Body of pancreas (tissue), 4 donors: ENCODE measurements around the gene ZP4. TPM values are rescaled to one million over a fixed set of nuclear protein-coding genes. Genes with fewer than 3 reads are reported as not detected.

Experiments
- ATAC-seq: fragments of 150-250 bp; one replicate; pipeline ENCODE4 v1.9.1; 2016
- DNase-seq, 4 donors: peaks; one replicate each; pipeline ENCODE4 v3.0.0-alpha.2; 2019
- H3K27ac ChIP-seq, 4 donors: fragments of 200-600 bp; sonication (generic); 1 replicate in 3 of 4; 2 replicates in 1 of 4; pipeline versions ENCODE4 v1.5.1 to v1.6.1; 2016 to 2019; ENCODE audit warnings: mild to moderate bottlenecking in 1 of 4, mixed read lengths in 1 of 4, moderate library complexity in 1 of 4
- H3K27me3 ChIP-seq, 2 donors: fragments of 200-600 bp; sonication (generic); one replicate each; pipeline ENCODE4 v1.6.0; 2016; ENCODE audit warnings: mild to moderate bottlenecking in 1 of 2
- H3K36me3 ChIP-seq, 2 donors: fragments of 200-600 bp; sonication (generic); replicated peaks in 1 of 2; 2 replicates each; pipeline ENCODE4 v1.5.1; 2016; ENCODE audit warnings: low read depth in 2 of 2; ENCODE audit not compliant: insufficient read depth in 1 of 2
- H3K4me1 ChIP-seq: fragments of 200-600 bp; sonication (generic); one replicate; pipeline ENCODE4 v1.6.0; 2016
- H3K4me3 ChIP-seq, 2 donors: fragments of 200-600 bp; sonication (generic); 1 replicate in 1 of 2; 2 replicates in 1 of 2; pipeline ENCODE4 v1.5.1; 2016 to 2019
- H3K9me3 ChIP-seq, 3 donors: fragments of 200-600 bp; sonication (generic); 1 replicate in 2 of 3; 2 replicates in 1 of 3; pipeline ENCODE4 v1.5.1; 2016
- POLR2A ChIP-seq, 3 donors: fragments of 450-650 bp; IDR thresholded peaks; one replicate each; pipeline ENCODE4 v1.6.1; 2016; ENCODE audit warnings: antibody characterized with exemption in 3 of 3, mild to moderate bottlenecking in 2 of 3
- WGBS, 2 donors: methylation state at CpG; one replicate each; pipeline ENCODE4 v1.1.5; 2017; 5-methylcytosine and 5-hydroxymethylcytosine counted together
- intact Hi-C: fragments of 100-400 bp; cut with DNase I; formaldehyde crosslinking; loops from one replicate; pipeline ENCODE4 v1.15.1; 2023
- total RNA-seq, 2 donors: library from RNA; depleted of rRNA; stranded (reverse); fragments of >200 nt; gene quantifications; one replicate each; pipeline ENCODE4 v1.1.0, GENCODE V29; 2016
- TF ChIP-seq, protein P1 (sequence below), 7 experiments: fragments of 450-650 bp in 4 of 7; fragments of 200-600 bp in 3 of 7; sonication (generic) in 3 of 7; IDR thresholded peaks; one replicate each; pipeline ENCODE4 v1.5.1; 2016 to 2019; ENCODE audit warnings: antibody characterized with exemption in 7 of 7

ZP4 gene
- total RNA-seq, 2 donors from 2014 or later: not detected

DNA sequence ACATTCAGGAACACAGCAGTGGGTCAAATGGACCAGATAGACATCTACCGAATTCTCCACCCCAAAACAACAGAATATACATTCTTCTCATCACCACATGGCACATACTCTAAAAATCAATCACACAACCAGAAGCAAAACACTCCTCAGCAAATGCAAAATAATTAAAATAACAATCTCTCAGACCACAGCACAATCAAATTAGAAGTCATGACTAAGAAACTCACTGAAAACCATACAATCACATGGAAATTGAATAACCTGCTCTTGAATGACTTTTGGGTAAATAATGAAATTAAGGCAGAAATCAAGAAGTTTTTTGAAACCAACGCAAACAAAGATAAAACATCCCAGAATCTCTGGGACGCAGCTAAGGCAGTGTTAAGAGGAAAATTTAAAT is 49.2 kb downstream of the ZP4 start:
- Histone ChIP-seq H3K4me1 (no peaks in the 10 kb centered on the region), H3K27ac (no peak overlapping the region), H3K4me3 (no peak overlapping the region), H3K9me3 (no peaks in the 10 kb centered on the region), H3K36me3 (no peaks in the 10 kb centered on the region), H3K27me3 (no peaks in the 10 kb centered on the region)
- no peak for TF ChIP-seq POLR2A (IDR thresholded peaks at IDR 0.05)
- TF ChIP-seq, protein P1, sequence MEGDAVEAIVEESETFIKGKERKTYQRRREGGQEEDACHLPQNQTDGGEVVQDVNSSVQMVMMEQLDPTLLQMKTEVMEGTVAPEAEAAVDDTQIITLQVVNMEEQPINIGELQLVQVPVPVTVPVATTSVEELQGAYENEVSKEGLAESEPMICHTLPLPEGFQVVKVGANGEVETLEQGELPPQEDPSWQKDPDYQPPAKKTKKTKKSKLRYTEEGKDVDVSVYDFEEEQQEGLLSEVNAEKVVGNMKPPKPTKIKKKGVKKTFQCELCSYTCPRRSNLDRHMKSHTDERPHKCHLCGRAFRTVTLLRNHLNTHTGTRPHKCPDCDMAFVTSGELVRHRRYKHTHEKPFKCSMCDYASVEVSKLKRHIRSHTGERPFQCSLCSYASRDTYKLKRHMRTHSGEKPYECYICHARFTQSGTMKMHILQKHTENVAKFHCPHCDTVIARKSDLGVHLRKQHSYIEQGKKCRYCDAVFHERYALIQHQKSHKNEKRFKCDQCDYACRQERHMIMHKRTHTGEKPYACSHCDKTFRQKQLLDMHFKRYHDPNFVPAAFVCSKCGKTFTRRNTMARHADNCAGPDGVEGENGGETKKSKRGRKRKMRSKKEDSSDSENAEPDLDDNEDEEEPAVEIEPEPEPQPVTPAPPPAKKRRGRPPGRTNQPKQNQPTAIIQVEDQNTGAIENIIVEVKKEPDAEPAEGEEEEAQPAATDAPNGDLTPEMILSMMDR (IDR thresholded peaks at IDR 0.05): no peak
- DNase-seq (no peak), ATAC-seq (no peak)
- 38 to 40% methylated on average over 3 of the region's 3 CpGs for WGBS, 2 donors
- intact Hi-C loops: no loop called here

GRCh38 chr1:237838904-237839534 is 51.7 kb downstream of the ZP4 start:
- DNase-seq: no peak
- no peak for ATAC-seq
- H3K4me1 ChIP-seq: no peaks in the 10 kb centered on the region
- no peak for TF ChIP-seq POLR2A (IDR thresholded peaks at IDR 0.05)
- TF ChIP-seq, protein P1 (IDR thresholded peaks at IDR 0.05): no peak
- intact Hi-C loops: no loop called here
- no peaks in the 10 kb centered on the region for H3K36me3 ChIP-seq
- 84 to 94% methylated on average over 3 to 6 of the region's 6 CpGs for WGBS, 2 donors
- no peaks in the 10 kb centered on the region for H3K9me3 ChIP-seq
- no peaks in the 10 kb centered on the region for H3K27me3 ChIP-seq
- no peak overlapping the region for H3K27ac ChIP-seq
- H3K4me3 ChIP-seq: no peak overlapping the region

DNA sequence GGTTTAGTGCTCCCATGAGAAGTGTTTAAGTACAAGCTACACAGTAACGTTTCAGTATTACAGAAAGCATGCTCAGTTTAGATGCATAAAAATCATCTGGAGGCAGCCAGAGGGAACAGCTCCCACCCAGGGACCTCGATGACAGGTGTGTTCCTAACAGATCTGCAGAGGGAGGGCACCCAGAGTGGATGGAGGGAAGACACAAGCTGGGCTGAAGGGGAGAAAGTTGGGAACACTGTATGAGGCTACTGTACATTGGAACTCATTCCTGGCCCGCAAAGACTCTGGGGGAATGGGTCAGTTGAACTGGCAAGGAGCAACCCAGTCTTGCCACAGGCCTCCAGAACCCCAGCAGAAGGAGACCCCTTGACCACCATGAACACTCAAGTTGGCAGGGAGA is 52.4 kb downstream of the ZP4 start:
- no peaks in the 10 kb centered on the region for H3K36me3 ChIP-seq
- no peak overlapping the region for H3K27ac ChIP-seq
- intact Hi-C loops: no loop called here
- no peaks in the 10 kb centered on the region for H3K9me3 ChIP-seq
- H3K4me3 ChIP-seq: no peak overlapping the region
- TF ChIP-seq, protein P1 (IDR thresholded peaks at IDR 0.05): no peak
- WGBS, 2 donors: 27 to 36% methylated on average over 3 of the region's 3 CpGs
- ATAC-seq (no peak), DNase-seq (no peak)
- H3K27me3 ChIP-seq: no peaks in the 10 kb centered on the region
- no peaks in the 10 kb centered on the region for H3K4me1 ChIP-seq

DNA sequence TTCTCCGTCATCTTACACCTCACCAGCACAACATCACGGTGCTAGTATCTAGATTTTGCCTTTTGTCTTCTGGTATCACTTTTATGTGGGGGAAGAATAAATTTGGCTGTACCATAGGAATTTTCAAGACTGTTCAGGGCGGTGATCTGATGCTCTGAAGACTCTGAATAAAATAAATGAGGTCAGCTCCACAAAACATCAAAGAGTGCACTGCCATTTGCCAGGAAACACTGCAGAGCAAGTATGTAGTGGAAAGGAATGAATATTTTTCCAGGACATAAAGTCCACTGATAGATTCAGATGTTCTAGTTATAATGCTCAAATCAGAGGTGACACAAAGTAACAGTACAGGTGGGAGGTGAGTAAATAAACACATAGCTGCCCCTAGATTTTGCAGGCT is 56.3 kb downstream of the ZP4 start:
- Histone ChIP-seq H3K9me3 (no peaks in the 10 kb centered on the region), H3K27me3 (no peaks in the 10 kb centered on the region), H3K4me1 (no peaks in the 10 kb centered on the region), H3K27ac (no peak overlapping the region), H3K36me3 (no peaks in the 10 kb centered on the region), H3K4me3 (no peak overlapping the region)
- intact Hi-C loops: no loop called here
- DNase-seq: no peak
- no peak for ATAC-seq
- 87 to 91% methylated on average over 3 of the region's 3 CpGs for WGBS, 2 donors
- TF ChIP-seq, protein P1 (IDR thresholded peaks at IDR 0.05): no peak
- no peak for TF ChIP-seq POLR2A (IDR thresholded peaks at IDR 0.05)

DNA sequence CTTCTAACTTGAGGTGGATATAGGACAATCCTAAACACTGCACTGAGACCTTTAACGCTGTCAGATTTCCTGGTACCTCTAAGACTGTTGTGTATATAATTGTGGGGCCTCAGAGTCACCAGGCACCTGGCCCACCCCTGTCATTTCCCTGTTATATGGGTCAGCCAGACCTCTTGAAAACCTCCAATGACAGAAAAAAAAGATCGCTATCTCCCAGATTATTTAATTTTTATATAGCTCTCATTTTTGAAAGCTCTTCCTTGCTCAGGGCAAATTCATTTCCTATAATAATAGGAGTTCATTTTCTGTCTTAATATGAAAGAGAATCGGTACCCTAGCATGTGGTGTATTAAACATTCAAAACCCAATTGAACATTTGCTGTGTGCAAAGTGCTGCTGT is 56.7 kb downstream of the ZP4 start:
- TF ChIP-seq, protein P1 (IDR thresholded peaks at IDR 0.05): no peak
- TF ChIP-seq POLR2A (IDR thresholded peaks at IDR 0.05): no peak
- no peak overlapping the region for H3K4me3 ChIP-seq
- no peaks in the 10 kb centered on the region for H3K27me3 ChIP-seq
- ATAC-seq (no peak), DNase-seq (no peak)
- no peaks in the 10 kb centered on the region for H3K4me1 ChIP-seq
- intact Hi-C loops: no loop called here
- no peaks in the 10 kb centered on the region for H3K9me3 ChIP-seq
- no peaks in the 10 kb centered on the region for H3K36me3 ChIP-seq
- WGBS, 2 donors: 84 to 85% methylated on average over 3 of the region's 3 CpGs
- no peak overlapping the region for H3K27ac ChIP-seq
